GM12878 (cell line): ENCODE measurements around the gene LMAN1L. TPM values are rescaled to one million over a fixed set of nuclear protein-coding genes. Genes with fewer than 3 reads are reported as not detected.

Experiments used
- ATAC-seq: fragments of 200-7000 bp; cut with Tn5 transposase; 3 replicates; pipeline ENCODE4 v1.9.1; 2020; ENCODE audit warnings: mild to moderate bottlenecking, moderate library complexity
- BruUV-seq: library from RNA; stranded (reverse); fragments of 400-500 nt; replicated peaks from 2 replicates; lab custom pipeline; 2021; lab: Mats Ljungman, UMichigan
- CTCF ChIA-PET: fragments of 300-600 bp; sonication (Branson Sonifier 250); formaldehyde crosslinking; extraction: SDS; loops from one replicate; lab custom pipeline; 2021; ENCODE audit warnings: inconsistent platforms; lab: Yijun Ruan, JAX
- POLR2A ChIA-PET: fragments of 350-600 bp; formaldehyde crosslinking; extraction: SDS; loops from one replicate; lab custom pipeline; 2021; ENCODE audit warnings: inconsistent platforms; lab: Charles Lee
- RAD21 ChIA-PET: fragments of 300-600 bp; sonication (Branson Sonifier 250); formaldehyde crosslinking; loops from one replicate; lab custom pipeline; 2023; ENCODE audit warnings: antibody characterized with exemption; ENCODE audit not compliant: unreplicated experiment; lab: Charles Lee
- SMC1A ChIA-PET: fragments of 300-600 bp; sonication (Branson Sonifier 250); formaldehyde crosslinking; loops from one replicate; lab custom pipeline; 2023; ENCODE audit not compliant: unreplicated experiment, uncharacterized antibody; lab: Charles Lee
- DNase-seq: peaks from one replicate; pipeline ENCODE4 v3.0.0-alpha.2; 2011; ENCODE audit warnings: low read depth, low spot score
- FAIRE-seq: peaks from 3 replicates; lab custom pipeline; 2011; peaks lifted over from hg19 to GRCh38; lab: Jason Lieb, UNC
- H2AFZ ChIP-seq: 2 replicates; pipeline ENCODE4 v1.6.0; 2011; ENCODE audit warnings: low read depth, low read length, control low read depth; ENCODE audit not compliant: control insufficient read depth
- H3K27ac ChIP-seq: 2 replicates; pipeline ENCODE4 v1.5.1; 2011; ENCODE audit warnings: control low read depth; ENCODE audit not compliant: control insufficient read depth, insufficient read depth
- H3K27me3 ChIP-seq, 2 experiments: replicated peaks in 1 of 2; 2 replicates each; pipeline versions ENCODE4 v1.6.0 to v1.6.1; 2011; ENCODE audit warnings: low read length in 1 of 2; ENCODE audit not compliant: control insufficient read depth in 2 of 2, insufficient read depth in 2 of 2
- H3K36me3 ChIP-seq, 2 experiments: 2 replicates each; pipeline ENCODE4 v1.5.1; 2011; ENCODE audit warnings: low read length in 1 of 2; ENCODE audit not compliant: control insufficient read depth in 2 of 2, insufficient read depth in 2 of 2
- H3K4me1 ChIP-seq: 2 replicates; pipeline ENCODE4 v1.6.1; 2011; ENCODE audit warnings: mild to moderate bottlenecking, low read length, moderate library complexity, mixed read lengths; ENCODE audit not compliant: control insufficient read depth, insufficient read depth
- H3K4me2 ChIP-seq: 2 replicates; pipeline ENCODE4 v1.6.0; 2011; ENCODE audit warnings: control low read depth; ENCODE audit not compliant: control insufficient read depth, insufficient read depth
- H3K4me3 ChIP-seq: fragments of 200-600 bp; sonication (generic); 2 replicates; pipeline ENCODE4 v1.5.1; 2016
- H3K79me2 ChIP-seq: 2 replicates; pipeline ENCODE4 v1.6.0; 2011; ENCODE audit warnings: low read length; ENCODE audit not compliant: control insufficient read depth, insufficient read depth
- H3K9ac ChIP-seq: 2 replicates; pipeline ENCODE4 v1.8.0; 2011; ENCODE audit warnings: low read length, control low read depth, mixed read lengths; ENCODE audit not compliant: control insufficient read depth, insufficient read depth
- H3K9me3 ChIP-seq: replicated peaks from 3 replicates; pipeline ENCODE4 v1.5.1; 2011; ENCODE audit warnings: mild to moderate bottlenecking, low read length; ENCODE audit not compliant: control insufficient read depth, insufficient read depth
- H4K20me1 ChIP-seq: 2 replicates; pipeline ENCODE4 v1.6.0; 2011; ENCODE audit not compliant: control insufficient read depth, insufficient read depth
- ATF2 ChIP-seq: IDR thresholded peaks from 2 replicates; pipeline ENCODE4 v1.6.1; 2012; ENCODE audit warnings: low read length, inconsistent platforms
- BCL11A ChIP-seq: IDR thresholded peaks from 2 replicates; pipeline ENCODE4 v1.6.1; 2011; ENCODE audit warnings: low read depth, low read length
- MTA3 ChIP-seq: IDR thresholded peaks from 2 replicates; pipeline ENCODE4 v1.6.1; 2012; ENCODE audit warnings: low read length, inconsistent platforms, borderline replicate concordance
- TCF12 ChIP-seq: IDR thresholded peaks from 2 replicates; pipeline ENCODE4 v1.6.1; 2011; ENCODE audit warnings: low read depth, mild to moderate bottlenecking, low read length
- ZBTB33 ChIP-seq: fragments of 450-650 bp; IDR thresholded peaks from 2 replicates; pipeline ENCODE4 v1.6.1; 2017; ENCODE audit warnings: mild to moderate bottlenecking
- WGBS: methylation state at CpG from one replicate; pipeline ENCODE4 v1.1.6; 2016; ENCODE audit warnings: low lambda C conversion rate; ENCODE audit not compliant: insufficient replicate concordance, insufficient coverage; ENCODE audit errors: missing lambda C conversion rate; 5-methylcytosine and 5-hydroxymethylcytosine counted together
- in situ Hi-C: fragments of 300-500 bp; cut with MboI; formaldehyde crosslinking; loops from 9 replicates; pipeline ENCODE4 v1.14.3; 2018; ENCODE audit warnings: mixed read lengths
- intact Hi-C: fragments of 100-400 bp; cut with micrococcal nuclease; formaldehyde crosslinking; loops from one replicate; pipeline ENCODE4 v1.14.2; 2022; ENCODE audit not compliant: unreplicated experiment
- polyA plus RNA-seq, 11 experiments: library from polyadenylated mRNA; depleted of rRNA in 4 of 11; unstranded in 6 of 11; stranded (reverse) in 5 of 11; fragments of >200 nt; fragmentation: Nextera tagmentation in 4 of 11; fragmentation: Illumina TruSeq in 1 of 11; extraction: Ambion mirVana in 4 of 11; extraction: Trizol in 1 of 11; gene quantifications; 1 replicate in 1 of 11; 2 replicates in 10 of 11; pipeline versions ENCODE4 v1.2.1 to v1.2.3, GENCODE V29; 2011 to 2016; ENCODE audit warnings: inconsistent platforms in 2 of 11, missing spikeins in 2 of 11, low read depth in 1 of 11
- total RNA-seq, 4 experiments: library from RNA; depleted of rRNA in 3 of 4; stranded (reverse); fragments of >200 nt in 3 of 4; fragmentation: Illumina TruSeq in 1 of 4; extraction: Trizol in 1 of 4; gene quantifications; 2 replicates each; pipeline versions ENCODE4 v1.2.1 to v1.2.3, GENCODE V29; 2013 to 2021
- TF ChIP-seq, protein P1 (sequence below): fragments of 450-650 bp; IDR thresholded peaks from 2 replicates; pipeline ENCODE4 v1.6.1; 2017; ENCODE audit warnings: mild to moderate bottlenecking, moderate library complexity
- TF ChIP-seq, protein P2 (sequence below): IDR thresholded peaks from 2 replicates; pipeline ENCODE4 v1.6.1; 2011; ENCODE audit warnings: mild to moderate bottlenecking, low read depth, low read length, moderate library complexity; ENCODE audit not compliant: insufficient replicate concordance

LMAN1L gene
- total and polyA plus RNA-seq, 10 of the 15 experiments (the other 5 are each of a cell fraction or from before 2014, with no cell fraction given): not detected

DNA sequence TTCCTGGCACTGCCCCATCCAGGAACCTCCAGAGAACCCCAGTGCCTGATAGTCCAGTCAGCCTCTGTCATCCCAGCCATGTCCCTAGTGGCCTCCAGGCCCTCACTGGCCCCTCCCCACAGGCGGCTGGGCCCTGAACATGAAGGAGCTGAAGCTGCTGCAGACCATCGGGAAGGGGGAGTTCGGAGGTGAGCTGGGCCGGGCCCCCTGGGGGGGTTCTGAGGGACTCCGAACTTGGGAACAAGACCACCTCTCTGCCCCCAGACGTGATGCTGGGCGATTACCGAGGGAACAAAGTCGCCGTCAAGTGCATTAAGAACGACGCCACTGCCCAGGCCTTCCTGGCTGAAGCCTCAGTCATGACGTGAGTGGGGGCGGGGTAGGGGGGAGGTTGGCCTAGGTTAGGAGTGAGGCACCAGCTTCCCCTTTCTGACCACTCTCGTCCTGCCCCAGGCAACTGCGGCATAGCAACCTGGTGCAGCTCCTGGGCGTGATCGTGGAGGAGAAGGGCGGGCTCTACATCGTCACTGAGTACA, 12.0 kb upstream of the LMAN1L start:
- ChIA-PET CTCF (interaction anchor here (0.7 to 25.9 kb wide), 11 partner anchors 10 to 166 kb away, joined by 3 to 1288 read pairs (median 6); partner anchors contain the start of gene CSK), POLR2A (interaction anchor here (0.6 to 5.3 kb wide), 6 partner anchors 13 to 1259 kb away, joined by 4 to 59 read pairs (median 18); partner anchors contain the start of genes CSK and TMEM266)
- no peak for FAIRE-seq

More for the DNA sequence above, 12.0 kb upstream of the LMAN1L start:
- Histone ChIP-seq H3K4me3 (no peak overlapping the region), H2AFZ (no peak overlapping the region), H3K4me1 (peaks cover 38% of the 10 kb centered on the region), H3K27ac (no peak overlapping the region), H4K20me1 (peaks cover 6% of the 10 kb centered on the region), H3K36me3 (peaks cover 46 to 62% of the 10 kb centered on the region in 2 experiments), H3K9me3 (no peaks in the 10 kb centered on the region), H3K4me2 (no peak overlapping the region), H3K79me2 (peaks cover 32% of the 10 kb centered on the region), H3K27me3 (no peaks in the 10 kb centered on the region), H3K9ac (no peak overlapping the region)
- RAD21 ChIA-PET: interaction anchor here (22.9 kb wide), 1 partner anchor 21 kb away, joined by 1186 read pairs; the partner anchor contains the start of gene CSK
- no peak for DNase-seq
- 56% methylated on average over 20 of the region's 20 CpGs for WGBS
- intact Hi-C loops: loop anchor here (1.0 to 5.0 kb wide), 6 partner anchors 11 to 165 kb away; partner anchors contain the start of gene ULK3
- ATAC-seq: no peak
- BruUV-seq: no TSS peak
- SMC1A ChIA-PET: interaction anchor here (0.7 to 15.7 kb wide), 6 partner anchors 12 to 554 kb away, joined by 3 to 811 read pairs (median 7); partner anchors contain the start of gene CSK
- in situ Hi-C loops: no loop called here
- TF ChIP-seq ZBTB33 (no peak), ATF2 (no peak), BCL11A (no peak), TCF12 (no peak), MTA3 (no peak)
- TF ChIP-seq, protein P1, sequence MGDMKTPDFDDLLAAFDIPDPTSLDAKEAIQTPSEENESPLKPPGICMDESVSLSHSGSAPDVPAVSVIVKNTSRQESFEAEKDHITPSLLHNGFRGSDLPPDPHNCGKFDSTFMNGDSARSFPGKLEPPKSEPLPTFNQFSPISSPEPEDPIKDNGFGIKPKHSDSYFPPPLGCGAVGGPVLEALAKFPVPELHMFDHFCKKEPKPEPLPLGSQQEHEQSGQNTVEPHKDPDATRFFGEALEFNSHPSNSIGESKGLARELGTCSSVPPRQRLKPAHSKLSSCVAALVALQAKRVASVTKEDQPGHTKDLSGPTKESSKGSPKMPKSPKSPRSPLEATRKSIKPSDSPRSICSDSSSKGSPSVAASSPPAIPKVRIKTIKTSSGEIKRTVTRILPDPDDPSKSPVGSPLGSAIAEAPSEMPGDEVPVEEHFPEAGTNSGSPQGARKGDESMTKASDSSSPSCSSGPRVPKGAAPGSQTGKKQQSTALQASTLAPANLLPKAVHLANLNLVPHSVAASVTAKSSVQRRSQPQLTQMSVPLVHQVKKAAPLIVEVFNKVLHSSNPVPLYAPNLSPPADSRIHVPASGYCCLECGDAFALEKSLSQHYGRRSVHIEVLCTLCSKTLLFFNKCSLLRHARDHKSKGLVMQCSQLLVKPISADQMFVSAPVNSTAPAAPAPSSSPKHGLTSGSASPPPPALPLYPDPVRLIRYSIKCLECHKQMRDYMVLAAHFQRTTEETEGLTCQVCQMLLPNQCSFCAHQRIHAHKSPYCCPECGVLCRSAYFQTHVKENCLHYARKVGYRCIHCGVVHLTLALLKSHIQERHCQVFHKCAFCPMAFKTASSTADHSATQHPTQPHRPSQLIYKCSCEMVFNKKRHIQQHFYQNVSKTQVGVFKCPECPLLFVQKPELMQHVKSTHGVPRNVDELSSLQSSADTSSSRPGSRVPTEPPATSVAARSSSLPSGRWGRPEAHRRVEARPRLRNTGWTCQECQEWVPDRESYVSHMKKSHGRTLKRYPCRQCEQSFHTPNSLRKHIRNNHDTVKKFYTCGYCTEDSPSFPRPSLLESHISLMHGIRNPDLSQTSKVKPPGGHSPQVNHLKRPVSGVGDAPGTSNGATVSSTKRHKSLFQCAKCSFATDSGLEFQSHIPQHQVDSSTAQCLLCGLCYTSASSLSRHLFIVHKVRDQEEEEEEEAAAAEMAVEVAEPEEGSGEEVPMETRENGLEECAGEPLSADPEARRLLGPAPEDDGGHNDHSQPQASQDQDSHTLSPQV: no peak
- TF ChIP-seq, protein P2, sequence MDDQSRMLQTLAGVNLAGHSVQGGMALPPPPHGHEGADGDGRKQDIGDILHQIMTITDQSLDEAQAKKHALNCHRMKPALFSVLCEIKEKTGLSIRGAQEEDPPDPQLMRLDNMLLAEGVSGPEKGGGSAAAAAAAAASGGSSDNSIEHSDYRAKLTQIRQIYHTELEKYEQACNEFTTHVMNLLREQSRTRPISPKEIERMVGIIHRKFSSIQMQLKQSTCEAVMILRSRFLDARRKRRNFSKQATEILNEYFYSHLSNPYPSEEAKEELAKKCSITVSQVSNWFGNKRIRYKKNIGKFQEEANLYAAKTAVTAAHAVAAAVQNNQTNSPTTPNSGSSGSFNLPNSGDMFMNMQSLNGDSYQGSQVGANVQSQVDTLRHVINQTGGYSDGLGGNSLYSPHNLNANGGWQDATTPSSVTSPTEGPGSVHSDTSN: no peak
